ENCODE results near the gene SLC22A5.

SLC22A5 gene

GRCh38 chr5:132369474-132370180 is at the start of gene SLC22A5:
Gene SLC22A5, plus strand, starts transcription at chr5:132369710. Its CDS starts 263 bp downstream, at chr5:132369973.
- DNase-seq, result peak; percentile 14

- DNase-seq, result no peak
These were observed 49.5 kb upstream of the SLC22A5 start for GRCh38 chr5:132319975-132320374.

- DNase-seq, result no peak
These were observed 48.3 kb upstream of the SLC22A5 start for GRCh38 chr5:132321109-132321721.

GRCh38 chr5:132322266-132322665 is 47.2 kb upstream of the SLC22A5 start:
- DNase-seq, result no peak

- DNase-seq, result no peak
These were observed 46.3 kb upstream of the SLC22A5 start for GRCh38 chr5:132323202-132323601.

GRCh38 chr5:132325691-132326090 is 43.8 kb upstream of the SLC22A5 start:
- no peak for DNase-seq

- no peak for DNase-seq
These were observed 42.1 kb upstream of the SLC22A5 start for GRCh38 chr5:132327252-132327955.

GRCh38 chr5:132334812-132335211 is 34.7 kb upstream of the SLC22A5 start:
- no peak for DNase-seq

- DNase-seq, result no peak
These were observed 34.1 kb upstream of the SLC22A5 start for GRCh38 chr5:132335402-132335801.

GRCh38 chr5:132339502-132339901 is 30.0 kb upstream of the SLC22A5 start:
- DNase-seq, result no peak

- no peak for DNase-seq
These were observed 27.0 kb upstream of the SLC22A5 start for GRCh38 chr5:132342291-132343180.

- no peak for DNase-seq
These were observed 24.6 kb upstream of the SLC22A5 start for GRCh38 chr5:132344775-132345514.

- DNase-seq, result no peak
These were observed 16.0 kb upstream of the SLC22A5 start for GRCh38 chr5:132353486-132353995.

GRCh38 chr5:132354381-132355139 is 14.9 kb upstream of the SLC22A5 start:
- DNase-seq, result no peak

- DNase-seq, result no peak
These were observed 14.3 kb upstream of the SLC22A5 start for GRCh38 chr5:132355140-132355765.

- no peak for DNase-seq
These were observed 10.7 kb upstream of the SLC22A5 start for GRCh38 chr5:132358775-132359174.

GRCh38 chr5:132362086-132362485 is 7.4 kb upstream of the SLC22A5 start:
- DNase-seq, result no peak

- DNase-seq, result peak; percentile 4
These were observed 5.9 kb upstream of the SLC22A5 start for GRCh38 chr5:132363431-132364112.

GRCh38 chr5:132364319-132364718 is 5.2 kb upstream of the SLC22A5 start:
- DNase-seq, result no peak

- no peak for DNase-seq
These were observed 4.3 kb upstream of the SLC22A5 start for GRCh38 chr5:132365213-132365612.
